Kidney (tissue), 14 donors: ENCODE results near the gene SAMD14. TPM values are rescaled to one million over a fixed set of nuclear protein-coding genes. Genes with fewer than 3 reads are reported as not detected.

Experiments used
- DNase-seq, 5 donors: peaks; one replicate each; pipeline ENCODE4 v3.0.0-alpha.2; 2013 to 2020
- FAIRE-seq: peaks from 2 replicates; lab custom pipeline; 2012; peaks lifted over from hg19 to GRCh38; lab: Jason Lieb, UNC
- H3K27ac ChIP-seq, 2 donors: one replicate each; pipeline ENCODE4 v1.7.0; 2013; ENCODE audit warnings: low read depth in 2 of 2, low read length in 2 of 2, inconsistent platforms in 1 of 2
- H3K27me3 ChIP-seq: one replicate; pipeline ENCODE4 v1.7.1; 2013; ENCODE audit warnings: low read length, inconsistent platforms; ENCODE audit not compliant: control insufficient read depth, insufficient read depth
- H3K36me3 ChIP-seq, 3 donors: one replicate each; pipeline versions ENCODE4 v1.7.0 to v1.7.1; 2013; ENCODE audit warnings: low read length in 3 of 3, control low read depth in 1 of 3, inconsistent platforms in 1 of 3; ENCODE audit not compliant: insufficient read depth in 3 of 3, control insufficient read depth in 2 of 3
- H3K4me1 ChIP-seq, 3 donors: one replicate each; pipeline versions ENCODE4 v1.7.0 to v1.7.1; 2013; ENCODE audit warnings: low read length in 3 of 3, inconsistent platforms in 1 of 3, low read depth in 1 of 3; ENCODE audit not compliant: control insufficient read depth in 2 of 3, insufficient read depth in 2 of 3
- H3K4me3 ChIP-seq, 3 donors: one replicate each; pipeline versions ENCODE4 v1.7.0 to v1.8.1; 2013; ENCODE audit warnings: low read length in 3 of 3, control low read depth in 1 of 3, inconsistent platforms in 1 of 3
- H3K9ac ChIP-seq, 3 donors: one replicate each; pipeline versions ENCODE4 v1.7.0 to v1.7.1; 2013; ENCODE audit warnings: low read length in 3 of 3, control low read depth in 1 of 3, inconsistent platforms in 1 of 3
- H3K9me3 ChIP-seq, 3 donors: one replicate each; pipeline versions ENCODE4 v1.7.0 to v1.7.1; 2013; ENCODE audit warnings: low read length in 3 of 3, control low read depth in 1 of 3, inconsistent platforms in 1 of 3; ENCODE audit not compliant: control insufficient read depth in 2 of 3, insufficient read depth in 1 of 3
- intact Hi-C: fragments of 100-400 bp; cut with DNase I; formaldehyde crosslinking; loops from one replicate; pipeline ENCODE4 v1.11.1; 2022
- polyA plus RNA-seq: library from polyadenylated mRNA; stranded (reverse); fragments of 350-450 nt; fragmentation: Illumina TruSeq; extraction: RNeasy Lipid Tissue Mini Kit (QIAGEN cat#74804); gene quantifications from one replicate; pipeline ENCODE4 v1.2.3, GENCODE V29; 2014; ENCODE audit warnings: low read depth, low replicate concordance; ENCODE audit not compliant: insufficient read depth
- total RNA-seq: library from RNA; stranded (reverse); fragmentation: NEBNext Ultra II Directional; extraction: Animal tissue kit (Norgen Biotek cat#: 25700); gene quantifications from one replicate; pipeline ENCODE4 v1.2.1, GENCODE V29; 2021
- TF ChIP-seq, protein P1 (sequence below): IDR thresholded peaks from 3 replicates; pipeline ENCODE4 v1.5.1; 2012; ENCODE audit warnings: mild to moderate bottlenecking, moderate library complexity, borderline replicate concordance; ENCODE audit not compliant: insufficient read depth; ENCODE audit errors: extremely low read depth
- donor health status: control.
- donor health status: control.
- donor health status: control.
- donor health status: control.
- donor health status: control.
- donor health status: DM: yes; HTN: yes; CAD: no.
- donor health status: Normal renal cell carcinoma (clear cell type).

SAMD14 gene
- total and polyA plus RNA-seq, 2 donors from 2014 or later, result 3.7 to 5.0 TPM

DNA sequence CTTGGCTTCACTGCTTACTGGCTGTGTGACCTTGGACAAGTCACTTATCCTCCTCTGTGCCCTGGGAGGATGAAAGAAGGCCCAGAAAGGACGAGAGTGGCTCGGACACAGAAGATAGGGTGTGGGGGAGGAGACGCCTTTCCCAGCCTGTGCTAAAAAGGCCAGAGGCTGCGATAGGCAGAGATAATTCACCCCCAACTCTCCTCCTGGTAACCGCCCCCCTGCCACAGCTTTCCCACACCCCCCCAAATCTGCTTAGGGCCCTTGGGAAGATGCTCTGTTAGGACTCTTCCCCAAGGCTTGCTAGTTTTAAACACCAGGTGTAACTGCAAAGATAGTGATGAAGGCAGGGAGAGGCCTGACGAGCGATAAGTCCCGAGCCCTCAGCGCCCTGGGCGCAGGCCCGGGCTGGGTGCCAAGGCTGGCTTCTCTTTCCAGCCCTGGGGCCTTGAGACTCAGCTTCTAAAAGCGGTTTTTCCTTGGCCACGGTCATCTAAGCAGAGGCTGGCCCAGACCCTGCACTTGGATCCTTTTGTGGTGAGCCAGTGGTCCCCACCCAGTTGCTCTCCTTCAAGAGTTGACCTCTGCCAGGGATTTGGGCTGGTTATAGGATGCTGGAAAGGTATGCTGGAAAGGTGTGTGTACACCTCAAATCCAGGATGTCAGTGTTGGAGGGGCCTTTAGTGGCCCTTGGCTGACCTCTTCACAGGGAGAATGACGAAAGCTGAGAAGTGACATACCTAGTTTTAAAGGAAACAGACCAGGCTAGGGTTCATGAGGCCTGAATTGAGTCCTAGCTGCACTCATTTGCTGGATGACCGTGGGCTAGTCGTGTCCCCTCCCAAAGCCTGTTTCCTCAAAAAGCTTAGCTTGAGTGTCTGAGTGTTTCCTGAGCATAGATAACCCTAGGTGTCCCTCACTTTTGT, 24.0 kb upstream of the SAMD14 start:
- H3K27ac ChIP-seq, result no peak overlapping the region
- DNase-seq, result peak in 1 of 5 donors; percentile 68
- FAIRE-seq, result no peak

GRCh38 chr17:50152736-50153135, 22.8 kb upstream of the SAMD14 start:
- Histone ChIP-seq H3K9ac (peak overlapping the region in 1 of 3 donors; percentile 4), H3K27me3 (no peaks in the 10 kb centered on the region), H3K4me1 (peaks cover 0 to 26% (median 18%) of the 10 kb centered on the region in 3 donors), H3K27ac (peak overlapping the region in 1 of 2 donors; percentile 81), H3K9me3 (no peaks in the 10 kb centered on the region), H3K4me3 (no peak overlapping the region), H3K36me3 (no peaks in the 10 kb centered on the region)
- TF ChIP-seq, protein P1, sequence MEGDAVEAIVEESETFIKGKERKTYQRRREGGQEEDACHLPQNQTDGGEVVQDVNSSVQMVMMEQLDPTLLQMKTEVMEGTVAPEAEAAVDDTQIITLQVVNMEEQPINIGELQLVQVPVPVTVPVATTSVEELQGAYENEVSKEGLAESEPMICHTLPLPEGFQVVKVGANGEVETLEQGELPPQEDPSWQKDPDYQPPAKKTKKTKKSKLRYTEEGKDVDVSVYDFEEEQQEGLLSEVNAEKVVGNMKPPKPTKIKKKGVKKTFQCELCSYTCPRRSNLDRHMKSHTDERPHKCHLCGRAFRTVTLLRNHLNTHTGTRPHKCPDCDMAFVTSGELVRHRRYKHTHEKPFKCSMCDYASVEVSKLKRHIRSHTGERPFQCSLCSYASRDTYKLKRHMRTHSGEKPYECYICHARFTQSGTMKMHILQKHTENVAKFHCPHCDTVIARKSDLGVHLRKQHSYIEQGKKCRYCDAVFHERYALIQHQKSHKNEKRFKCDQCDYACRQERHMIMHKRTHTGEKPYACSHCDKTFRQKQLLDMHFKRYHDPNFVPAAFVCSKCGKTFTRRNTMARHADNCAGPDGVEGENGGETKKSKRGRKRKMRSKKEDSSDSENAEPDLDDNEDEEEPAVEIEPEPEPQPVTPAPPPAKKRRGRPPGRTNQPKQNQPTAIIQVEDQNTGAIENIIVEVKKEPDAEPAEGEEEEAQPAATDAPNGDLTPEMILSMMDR, result no peak
- FAIRE-seq, result no peak
- intact Hi-C loops, result no loop called here
- peak in 1 of 5 donors; percentile 59 for DNase-seq

More for the DNA sequence above, 24.0 kb upstream of the SAMD14 start:
- intact Hi-C loops, result no loop called here
- no peak overlapping the region for H3K4me3 ChIP-seq
- H3K36me3 ChIP-seq, result no peaks in the 10 kb centered on the region
- no peak overlapping the region for H3K9ac ChIP-seq
- H3K27me3 ChIP-seq, result no peaks in the 10 kb centered on the region
- TF ChIP-seq, protein P1, result no peak
- peaks cover 0 to 21% (median 15%) of the 10 kb centered on the region in 3 donors for H3K4me1 ChIP-seq
- H3K9me3 ChIP-seq, result no peaks in the 10 kb centered on the region

GRCh38 chr17:50151937-50152547, 22.1 kb upstream of the SAMD14 start:
- peak overlapping the region; percentile 40 to 81 (median 63) for H3K4me3 ChIP-seq
- intact Hi-C loops, result no loop called here
- no peaks in the 10 kb centered on the region for H3K27me3 ChIP-seq
- no peaks in the 10 kb centered on the region for H3K36me3 ChIP-seq
- TF ChIP-seq, protein P1, result no peak
- H3K9ac ChIP-seq, result peak overlapping the region; percentile 4 to 76 (median 23)
- peak; percentile 91 to 97 (median 93) for DNase-seq
- H3K27ac ChIP-seq, result peak overlapping the region; percentile 81 to 91
- peaks cover 0 to 33% (median 25%) of the 10 kb centered on the region in 3 donors for H3K4me1 ChIP-seq
- no peaks in the 10 kb centered on the region for H3K9me3 ChIP-seq
- no peak for FAIRE-seq
